Measurements from ENCODE around the gene ZBTB44.
"Not testable (repeated sequence)": the region's sequence is repeated elsewhere in the genome, so short reads cannot be mapped to it uniquely, and the experiment has no call there.

The ZBTB44 gene

DNA sequence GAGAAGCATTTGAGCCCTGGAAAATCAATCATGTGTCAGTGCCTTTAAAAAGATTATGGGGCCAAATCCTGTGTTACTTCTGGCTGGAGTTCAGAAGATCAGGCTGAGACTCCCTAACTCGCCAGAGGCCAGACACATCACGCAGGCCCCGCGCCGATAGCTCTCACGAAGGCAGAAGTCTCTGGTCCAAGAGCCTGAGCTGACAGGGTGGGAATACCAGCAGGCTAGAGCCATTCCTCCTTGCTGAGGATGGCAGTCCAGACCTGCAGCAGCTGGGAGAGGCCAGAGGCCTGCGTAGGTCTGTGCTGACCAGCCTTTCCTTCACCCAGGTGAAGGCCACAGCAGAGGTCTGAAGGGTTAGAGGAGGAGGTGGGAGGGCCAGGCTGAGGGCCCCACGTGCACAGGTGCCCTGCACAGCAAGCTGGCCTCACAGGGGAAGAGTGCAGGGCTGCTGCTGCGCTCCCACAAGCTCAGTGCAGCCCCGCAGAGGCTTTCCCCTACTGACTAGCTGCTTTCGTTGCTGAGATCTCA is 102.2 kb downstream of the ZBTB44 start:
- DNase-seq, result no peak

DNA sequence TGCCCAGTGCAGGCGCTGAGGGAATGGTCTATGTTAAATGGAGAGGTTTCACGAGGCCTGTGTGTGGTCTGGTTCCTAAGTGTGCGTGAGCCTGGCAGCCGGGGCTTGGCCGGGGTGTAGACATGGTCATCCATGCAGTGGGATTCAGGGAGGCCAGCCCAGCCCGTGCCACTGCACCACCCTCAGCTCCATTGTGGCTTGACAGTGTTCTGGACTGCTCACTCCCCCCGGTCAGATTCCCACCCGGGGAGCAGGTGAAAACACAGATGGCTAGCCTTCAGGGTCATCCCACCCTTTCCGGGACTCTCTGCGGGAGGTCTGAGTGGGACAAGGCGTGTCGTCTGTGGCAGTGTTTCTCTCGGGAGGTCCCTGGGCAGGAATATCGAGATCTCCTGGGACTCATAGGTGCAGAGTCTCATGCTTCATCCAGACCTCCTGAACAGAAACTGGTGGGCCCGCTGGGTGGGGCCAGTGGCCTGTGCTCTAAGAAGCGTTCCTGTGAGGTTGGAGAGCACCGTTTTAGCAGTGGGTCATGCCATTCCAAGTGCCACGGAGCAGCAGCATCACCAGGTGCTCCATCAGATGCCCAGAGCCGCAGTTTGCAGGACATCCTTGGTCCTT is 102.8 kb downstream of the ZBTB44 start:
- no peak for DNase-seq

GRCh38 chr11:130211144-130211543 is 103.6 kb downstream of the ZBTB44 start:
- DNase-seq, result no peak

DNA sequence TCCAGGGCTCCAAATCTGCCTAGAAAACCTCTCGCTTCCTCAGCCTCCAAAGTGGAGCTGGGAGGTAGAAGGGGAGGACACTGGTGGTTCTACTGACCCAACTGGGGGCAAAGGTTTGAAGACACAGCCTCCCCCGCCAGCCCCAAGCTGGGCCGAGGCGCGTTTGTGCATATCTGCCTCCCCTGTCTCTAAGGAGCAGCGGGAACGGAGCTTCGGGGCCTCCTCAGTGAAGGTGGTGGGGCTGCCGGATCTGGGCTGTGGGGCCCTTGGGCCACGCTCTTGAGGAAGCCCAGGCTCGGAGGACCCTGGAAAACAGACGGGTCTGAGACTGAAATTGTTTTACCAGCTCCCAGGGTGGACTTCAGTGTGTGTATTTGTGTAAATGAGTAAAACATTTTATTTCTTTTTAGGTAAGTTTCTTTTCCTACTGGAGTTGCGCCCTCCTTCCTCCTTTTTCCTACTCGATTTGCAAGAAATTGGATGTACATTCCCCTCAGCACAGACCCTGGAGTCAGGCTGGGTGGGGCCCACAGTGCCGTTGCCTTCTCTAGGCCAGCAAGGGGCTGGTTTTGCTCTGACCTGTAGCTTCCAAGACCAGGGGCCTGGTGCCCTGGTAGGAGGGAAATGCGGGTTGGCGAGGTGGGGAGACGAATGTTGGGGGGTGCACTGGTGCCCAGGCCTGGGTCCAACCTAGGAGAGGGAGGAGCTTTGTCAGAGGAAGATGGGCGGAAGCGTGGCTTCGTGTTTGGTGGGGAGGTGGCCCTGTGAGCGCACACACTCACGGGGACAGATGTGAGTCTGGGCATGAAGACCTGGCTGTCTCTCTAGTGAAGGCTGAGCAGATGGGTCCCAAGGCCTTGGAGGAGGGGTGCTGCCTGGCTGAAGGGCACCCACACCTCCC is 104.5 kb downstream of the ZBTB44 start:
- no peak for DNase-seq

- no peak for DNase-seq
Observed at GRCh38 chr11:130209128-130209932, 105.4 kb downstream of the ZBTB44 start.

DNA sequence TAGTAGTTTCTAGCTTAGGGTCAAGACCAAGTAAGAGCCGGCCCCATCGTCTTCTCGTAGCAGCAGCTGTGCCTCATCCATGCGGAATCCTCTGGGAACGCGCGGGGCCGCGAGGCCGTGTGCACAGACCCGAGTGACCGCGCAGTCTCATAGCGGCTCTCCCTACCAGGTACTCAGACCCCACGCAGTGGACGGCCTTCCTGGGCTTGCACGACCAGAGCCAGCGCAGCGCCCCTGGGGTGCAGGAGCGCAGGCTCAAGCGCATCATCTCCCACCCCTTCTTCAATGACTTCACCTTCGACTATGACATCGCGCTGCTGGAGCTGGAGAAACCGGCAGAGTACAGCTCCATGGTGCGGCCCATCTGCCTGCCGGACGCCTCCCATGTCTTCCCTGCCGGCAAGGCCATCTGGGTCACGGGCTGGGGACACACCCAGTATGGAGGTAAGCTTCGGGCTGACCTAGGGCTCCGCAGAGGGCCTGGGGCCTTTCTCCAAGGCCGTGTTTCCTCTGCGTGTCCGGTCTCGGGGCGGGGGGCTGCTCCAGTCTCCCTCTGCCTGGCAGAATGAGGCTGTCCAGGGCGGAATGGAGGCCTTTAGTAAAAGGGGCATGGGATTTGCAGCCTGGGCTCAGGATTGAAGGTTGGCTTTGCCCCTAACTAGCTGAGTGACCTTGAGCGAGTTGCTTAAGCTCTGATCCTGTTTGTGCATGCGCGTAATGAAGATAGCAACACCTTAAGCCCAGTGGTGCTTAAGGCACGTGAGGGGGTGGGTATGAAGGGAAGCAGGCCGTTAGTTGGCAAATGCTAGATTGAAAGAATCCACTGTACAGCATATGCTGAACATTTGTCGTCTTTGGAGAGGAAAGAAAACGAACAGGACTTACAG is 106.2 kb downstream of the ZBTB44 start:
- DNase-seq, result no peak

- DNase-seq, result no peak
Observed at GRCh38 chr11:130206141-130206540, 108.6 kb downstream of the ZBTB44 start.

- no peak for DNase-seq
Observed at GRCh38 chr11:130204703-130205095, 110.0 kb downstream of the ZBTB44 start.

- no peak for DNase-seq
Observed at GRCh38 chr11:130203766-130204702, 110.7 kb downstream of the ZBTB44 start.

DNA sequence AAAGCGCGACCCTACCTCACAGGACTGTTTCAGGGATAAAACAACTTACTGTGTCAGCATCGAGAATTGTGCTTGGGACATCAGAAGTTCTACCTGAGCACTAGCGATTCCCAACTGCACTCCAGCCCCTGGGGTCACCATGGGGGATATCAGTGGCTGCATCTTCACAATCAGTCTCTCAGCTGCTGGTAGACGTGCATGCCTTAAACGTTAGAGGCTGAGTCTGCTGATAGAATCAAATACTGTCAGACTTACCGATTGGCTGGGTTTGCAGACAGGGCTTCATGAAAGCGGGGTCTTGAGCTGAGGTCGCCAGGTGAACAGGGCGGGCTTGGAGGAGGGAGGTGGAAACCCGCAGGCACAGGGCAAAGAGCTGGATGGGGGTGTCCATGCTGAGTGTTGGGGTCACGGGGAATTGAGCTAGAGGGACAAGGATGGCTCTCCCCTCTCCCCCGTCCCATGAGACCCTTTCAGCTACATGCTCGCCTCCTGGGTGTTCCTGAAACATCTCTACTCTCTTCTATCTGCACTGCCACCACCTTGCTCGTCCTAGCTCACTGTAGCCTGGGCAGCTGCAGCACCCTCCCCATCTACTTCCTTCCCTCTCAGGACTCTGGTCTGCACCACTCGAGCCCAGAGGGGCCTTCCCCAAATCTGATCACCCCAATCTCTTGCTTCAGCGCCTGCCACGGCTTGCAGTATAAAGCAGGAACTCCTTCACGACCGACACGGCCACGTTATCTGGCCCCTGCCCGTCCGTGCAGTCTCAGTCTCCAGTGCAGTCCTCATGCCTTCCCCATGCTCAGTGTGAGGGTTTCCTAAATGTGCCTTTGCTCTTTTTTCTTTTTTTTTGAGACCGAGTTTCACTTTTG is 111.7 kb downstream of the ZBTB44 start:
- no peak for DNase-seq

GRCh38 chr11:130202009-130202817 is 112.5 kb downstream of the ZBTB44 start:
- no peak for DNase-seq

- DNase-seq, result no peak
Observed at GRCh38 chr11:130201026-130201425, 113.7 kb downstream of the ZBTB44 start.

DNA sequence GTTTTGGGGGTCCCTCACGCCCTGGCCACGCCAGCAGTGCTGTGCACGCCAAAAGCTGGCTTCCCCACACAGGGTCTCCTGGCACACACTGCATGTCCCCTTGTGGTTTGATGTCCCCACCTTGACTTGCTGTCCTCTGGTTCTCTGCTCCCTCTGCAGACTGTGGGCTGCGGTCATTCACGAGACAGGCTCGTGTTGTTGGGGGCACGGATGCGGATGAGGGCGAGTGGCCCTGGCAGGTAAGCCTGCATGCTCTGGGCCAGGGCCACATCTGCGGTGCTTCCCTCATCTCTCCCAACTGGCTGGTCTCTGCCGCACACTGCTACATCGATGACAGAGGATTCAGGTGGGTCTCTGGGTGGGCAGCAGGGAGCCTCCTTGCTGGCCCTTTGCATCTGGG is 114.9 kb downstream of the ZBTB44 start:
- no peak for DNase-seq

DNA sequence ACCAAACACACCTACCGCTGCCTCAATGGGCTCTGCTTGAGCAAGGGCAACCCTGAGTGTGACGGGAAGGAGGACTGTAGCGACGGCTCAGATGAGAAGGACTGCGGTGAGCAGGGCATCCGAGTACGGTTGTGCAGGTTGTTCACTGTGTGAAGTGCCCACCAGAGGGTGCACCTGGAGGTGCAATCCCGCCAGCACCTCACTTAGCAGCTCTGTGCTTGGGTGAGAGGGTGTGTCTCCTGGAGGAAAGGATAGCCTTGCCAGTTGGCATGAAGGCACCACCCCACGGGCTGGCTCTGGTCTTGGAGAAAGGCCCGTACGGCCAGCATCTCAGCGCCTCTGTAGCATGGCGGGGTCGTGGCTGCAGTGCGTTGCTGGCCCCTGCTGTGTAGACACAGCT is 115.8 kb downstream of the ZBTB44 start:
- no peak for DNase-seq

DNA sequence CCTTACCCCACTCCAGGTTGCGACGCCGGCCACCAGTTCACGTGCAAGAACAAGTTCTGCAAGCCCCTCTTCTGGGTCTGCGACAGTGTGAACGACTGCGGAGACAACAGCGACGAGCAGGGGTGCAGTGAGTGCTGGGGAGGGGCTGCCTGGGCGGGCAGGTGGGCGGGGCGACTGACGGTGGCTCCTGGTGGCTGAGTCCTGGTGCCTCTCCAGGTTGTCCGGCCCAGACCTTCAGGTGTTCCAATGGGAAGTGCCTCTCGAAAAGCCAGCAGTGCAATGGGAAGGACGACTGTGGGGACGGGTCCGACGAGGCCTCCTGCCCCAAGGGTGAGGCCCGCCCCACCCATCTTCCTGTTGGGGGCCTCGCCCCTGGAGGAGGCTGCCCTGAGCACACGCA is 116.4 kb downstream of the ZBTB44 start:
- no peak for DNase-seq

GRCh38 chr11:130197386-130198035 is 117.2 kb downstream of the ZBTB44 start:
- DNase-seq, result no peak

DNA sequence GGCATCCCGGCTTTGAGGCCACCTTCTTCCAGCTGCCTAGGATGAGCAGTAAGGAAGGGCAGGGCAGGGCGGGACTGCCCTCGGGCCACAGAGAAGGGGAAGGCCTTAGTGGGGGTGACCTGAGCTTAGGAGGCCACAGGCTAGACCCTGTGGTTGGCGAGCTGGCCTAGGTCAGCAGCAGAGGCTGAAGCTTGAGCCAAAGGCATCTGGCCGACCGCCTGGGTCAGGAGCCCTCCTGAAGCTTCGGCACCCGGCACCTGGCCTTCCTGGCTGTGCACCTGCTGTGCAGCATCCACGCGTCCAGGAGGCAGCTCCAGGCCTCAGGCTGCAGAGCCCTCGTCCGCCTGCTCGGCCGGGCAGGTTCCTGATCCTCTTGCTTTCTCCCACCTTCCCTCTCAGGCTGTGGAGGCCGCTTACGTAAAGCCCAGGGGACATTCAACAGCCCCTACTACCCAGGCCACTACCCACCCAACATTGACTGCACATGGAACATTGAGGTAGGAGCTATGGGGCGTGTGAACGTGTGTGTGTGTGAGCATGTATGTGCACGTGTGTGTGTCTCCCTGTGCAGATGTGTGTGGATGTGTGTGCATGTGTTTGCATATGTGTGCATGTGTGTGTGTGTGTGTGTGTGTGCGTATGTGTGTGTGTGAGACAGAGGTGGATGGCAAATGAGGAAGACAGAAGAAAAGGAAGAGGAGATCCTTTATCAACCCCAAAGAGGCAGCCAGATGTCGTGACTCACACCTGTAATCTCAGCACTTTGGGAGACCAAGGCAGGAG is 120.3 kb downstream of the ZBTB44 start:
- no peak for DNase-seq

GRCh38 chr11:130193551-130193950 is 121.2 kb downstream of the ZBTB44 start:
- not testable (repeated sequence) for DNase-seq

Measured in KG1 (cell line).